LNCAP (cell line): ENCODE measurements around the gene POU2F1.

ENCODE experiments used
- TF ChIP-seq, protein P1 (sequence below): fragments of 450-650 bp; IDR thresholded peaks from 2 replicates; pipeline ENCODE4 v1.5.1; 2017; ENCODE audit warnings: mild to moderate bottlenecking

POU2F1 gene

GRCh38 chr1:167330601-167331293, 110.1 kb downstream of the POU2F1 start:
- TF ChIP-seq, protein P1, sequence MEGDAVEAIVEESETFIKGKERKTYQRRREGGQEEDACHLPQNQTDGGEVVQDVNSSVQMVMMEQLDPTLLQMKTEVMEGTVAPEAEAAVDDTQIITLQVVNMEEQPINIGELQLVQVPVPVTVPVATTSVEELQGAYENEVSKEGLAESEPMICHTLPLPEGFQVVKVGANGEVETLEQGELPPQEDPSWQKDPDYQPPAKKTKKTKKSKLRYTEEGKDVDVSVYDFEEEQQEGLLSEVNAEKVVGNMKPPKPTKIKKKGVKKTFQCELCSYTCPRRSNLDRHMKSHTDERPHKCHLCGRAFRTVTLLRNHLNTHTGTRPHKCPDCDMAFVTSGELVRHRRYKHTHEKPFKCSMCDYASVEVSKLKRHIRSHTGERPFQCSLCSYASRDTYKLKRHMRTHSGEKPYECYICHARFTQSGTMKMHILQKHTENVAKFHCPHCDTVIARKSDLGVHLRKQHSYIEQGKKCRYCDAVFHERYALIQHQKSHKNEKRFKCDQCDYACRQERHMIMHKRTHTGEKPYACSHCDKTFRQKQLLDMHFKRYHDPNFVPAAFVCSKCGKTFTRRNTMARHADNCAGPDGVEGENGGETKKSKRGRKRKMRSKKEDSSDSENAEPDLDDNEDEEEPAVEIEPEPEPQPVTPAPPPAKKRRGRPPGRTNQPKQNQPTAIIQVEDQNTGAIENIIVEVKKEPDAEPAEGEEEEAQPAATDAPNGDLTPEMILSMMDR: no peak

- TF ChIP-seq, protein P1: no peak
Observed at GRCh38 chr1:167331650-167332049, 111.0 kb downstream of the POU2F1 start.

DNA sequence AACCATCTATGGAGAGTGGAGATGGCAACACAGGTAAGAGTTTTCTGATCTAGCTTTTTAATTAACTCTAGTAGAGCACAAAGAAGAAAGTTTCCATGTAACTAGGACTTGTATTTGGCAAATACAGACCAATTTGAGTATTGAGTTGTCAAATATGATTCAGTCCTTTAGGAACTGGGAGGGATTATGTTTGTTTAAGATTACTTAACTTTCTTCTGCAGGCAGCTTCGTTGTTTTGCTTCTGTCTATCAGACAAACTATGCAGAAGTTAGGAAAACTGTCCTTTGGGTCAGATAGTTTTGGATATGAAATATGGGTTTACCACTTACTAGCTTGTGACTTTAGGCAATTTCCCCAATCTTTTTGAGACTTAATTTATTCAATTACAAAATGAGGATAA, 111.8 kb downstream of the POU2F1 start:
- TF ChIP-seq, protein P1: no peak

GRCh38 chr1:167333124-167333523, 112.4 kb downstream of the POU2F1 start:
- TF ChIP-seq, protein P1: no peak

GRCh38 chr1:167333703-167334102, 113.0 kb downstream of the POU2F1 start:
- TF ChIP-seq, protein P1: no peak

DNA sequence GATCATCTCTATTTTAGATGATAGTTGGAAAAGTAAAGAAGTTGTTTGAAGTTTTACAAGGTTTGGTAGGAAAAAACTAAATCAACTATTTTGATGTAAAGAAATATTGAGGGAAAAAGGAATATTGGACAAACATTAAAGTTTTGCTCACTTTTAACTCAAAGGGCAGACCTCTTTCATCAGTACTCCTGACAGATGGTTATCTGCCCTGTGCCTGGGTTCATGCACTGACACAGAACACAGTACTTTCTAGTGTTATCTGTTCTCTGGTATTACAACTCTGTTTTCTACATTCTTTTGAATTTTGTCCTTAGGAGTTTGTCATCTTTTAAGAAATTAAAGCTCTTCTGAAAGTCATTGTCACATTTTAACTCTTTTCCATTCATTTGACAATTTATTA, 118.7 kb downstream of the POU2F1 start:
- TF ChIP-seq, protein P1: no peak

GRCh38 chr1:167342846-167343245, 122.2 kb downstream of the POU2F1 start:
- TF ChIP-seq, protein P1: peak; percentile 41; the same call in 1 of the 2 replicates

DNA sequence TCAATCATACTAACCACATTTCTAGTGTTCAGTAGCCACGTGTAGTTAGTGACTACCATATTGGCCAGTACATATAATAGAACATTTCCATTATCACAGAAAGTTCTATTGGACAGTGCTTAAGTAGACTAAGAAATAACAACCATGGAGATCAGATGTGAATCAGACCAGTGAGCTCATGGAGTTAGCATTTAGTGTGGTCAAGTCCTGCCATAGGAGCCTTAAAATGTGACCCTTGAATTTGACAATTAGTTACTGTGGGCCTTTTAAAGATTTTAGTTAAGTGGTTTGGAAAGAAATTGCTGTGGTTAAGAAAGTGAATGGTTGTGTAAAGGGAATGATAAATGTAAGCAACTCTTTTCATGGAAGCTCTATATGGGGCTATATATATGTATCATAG, 123.4 kb downstream of the POU2F1 start:
- TF ChIP-seq, protein P1: no peak
